ENCODE measurements around the gene EMILIN2.
"Not testable (repeated sequence)": the region's sequence is repeated elsewhere in the genome, so short reads cannot be mapped to it uniquely, and the experiment has no call there.

The EMILIN2 gene

DNA sequence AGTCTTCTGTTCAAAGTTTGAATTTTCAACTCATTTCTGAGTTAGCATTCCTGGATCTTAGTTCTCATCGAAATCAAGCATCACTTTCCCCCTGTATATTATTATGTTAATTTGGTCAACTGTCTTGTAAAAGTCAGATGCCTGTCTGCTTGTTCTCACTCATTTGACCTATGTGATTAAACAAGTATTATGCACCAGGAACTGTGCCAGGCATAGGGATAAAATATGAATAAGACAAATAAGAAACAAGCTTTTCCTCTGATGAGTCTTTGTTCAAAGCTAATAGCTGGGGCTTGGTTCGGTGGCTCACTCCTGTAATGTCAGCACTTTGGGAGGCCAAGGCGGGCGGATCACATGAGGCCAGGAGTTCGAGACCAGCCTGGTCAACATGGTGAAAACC lies 19.7 kb upstream of the EMILIN2 start:
- Histone ChIP-seq H3K27ac (ENCODE audit: extremely low read depth, low read depth, low read length) (no peak overlapping the region), H3K4me1 (ENCODE audit: control insufficient read depth, insufficient read depth, low read length) (no peaks in the 10 kb centered on the region), H3K4me3 (ENCODE audit: low read depth, low read length) (no peak overlapping the region), H3K9me3 (ENCODE audit: control insufficient read depth, insufficient read depth, low read depth, low read length) (no peaks in the 10 kb centered on the region), H3K36me3 (ENCODE audit: control insufficient read depth in 2 of 2, insufficient read depth in 1 of 2, low read length in 2 of 2) (no peaks in the 10 kb centered on the region)
- POLR2A ChIA-PET: no interaction called here
- CTCF ChIA-PET: interaction anchor here (0.5 kb wide), 1 partner anchor 353 kb away, joined by 4 read pairs; no protein-coding TSS in a partner anchor
- TF ChIP-seq ZNF366 (tag by site-specific recombination; conservative IDR thresholded peaks at IDR 0.05) (no peak), ZNF629 (tag by site-specific recombination; IDR thresholded peaks at IDR 0.05) (no peak), ZNF837 (tag by site-specific recombination; IDR thresholded peaks at IDR 0.05) (no peak), TCF7L2 (IDR thresholded peaks at IDR 0.05; ENCODE audit: borderline replicate concordance, low read depth, low read length) (no peak), ZNF621 (tag by site-specific recombination; IDR thresholded peaks at IDR 0.05) (no peak), ZNF777 (tag by site-specific recombination; IDR thresholded peaks at IDR 0.05; ENCODE audit: borderline replicate concordance) (no peak), ZNF169 (tag by site-specific recombination; IDR thresholded peaks at IDR 0.05) (no peak)
- TF ChIP-seq, protein P1, sequence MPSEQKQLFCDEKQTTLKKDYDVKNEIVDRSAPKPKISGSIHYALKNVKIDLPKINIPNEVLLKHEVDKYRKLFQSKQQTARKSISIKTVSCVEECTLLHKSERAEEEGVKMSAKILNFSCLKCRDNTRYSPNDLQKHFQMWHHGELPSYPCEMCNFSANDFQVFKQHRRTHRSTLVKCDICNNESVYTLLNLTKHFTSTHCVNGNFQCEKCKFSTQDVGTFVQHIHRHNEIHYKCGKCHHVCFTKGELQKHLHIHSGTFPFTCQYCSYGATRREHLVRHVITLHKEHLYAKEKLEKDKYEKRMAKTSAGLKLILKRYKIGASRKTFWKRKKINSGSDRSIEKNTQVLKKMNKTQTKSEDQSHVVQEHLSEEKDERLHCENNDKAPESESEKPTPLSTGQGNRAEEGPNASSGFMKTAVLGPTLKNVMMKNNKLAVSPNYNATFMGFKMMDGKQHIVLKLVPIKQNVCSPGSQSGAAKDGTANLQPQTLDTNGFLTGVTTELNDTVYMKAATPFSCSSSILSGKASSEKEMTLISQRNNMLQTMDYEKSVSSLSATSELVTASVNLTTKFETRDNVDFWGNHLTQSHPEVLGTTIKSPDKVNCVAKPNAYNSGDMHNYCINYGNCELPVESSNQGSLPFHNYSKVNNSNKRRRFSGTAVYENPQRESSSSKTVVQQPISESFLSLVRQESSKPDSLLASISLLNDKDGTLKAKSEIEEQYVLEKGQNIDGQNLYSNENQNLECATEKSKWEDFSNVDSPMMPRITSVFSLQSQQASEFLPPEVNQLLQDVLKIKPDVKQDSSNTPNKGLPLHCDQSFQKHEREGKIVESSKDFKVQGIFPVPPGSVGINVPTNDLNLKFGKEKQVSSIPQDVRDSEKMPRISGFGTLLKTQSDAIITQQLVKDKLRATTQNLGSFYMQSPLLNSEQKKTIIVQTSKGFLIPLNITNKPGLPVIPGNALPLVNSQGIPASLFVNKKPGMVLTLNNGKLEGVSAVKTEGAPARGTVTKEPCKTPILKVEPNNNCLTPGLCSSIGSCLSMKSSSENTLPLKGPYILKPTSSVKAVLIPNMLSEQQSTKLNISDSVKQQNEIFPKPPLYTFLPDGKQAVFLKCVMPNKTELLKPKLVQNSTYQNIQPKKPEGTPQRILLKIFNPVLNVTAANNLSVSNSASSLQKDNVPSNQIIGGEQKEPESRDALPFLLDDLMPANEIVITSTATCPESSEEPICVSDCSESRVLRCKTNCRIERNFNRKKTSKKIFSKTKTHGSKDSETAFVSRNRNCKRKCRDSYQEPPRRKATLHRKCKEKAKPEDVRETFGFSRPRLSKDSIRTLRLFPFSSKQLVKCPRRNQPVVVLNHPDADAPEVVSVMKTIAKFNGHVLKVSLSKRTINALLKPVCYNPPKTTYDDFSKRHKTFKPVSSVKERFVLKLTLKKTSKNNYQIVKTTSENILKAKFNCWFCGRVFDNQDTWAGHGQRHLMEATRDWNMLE (tag by site-specific recombination; conservative IDR thresholded peaks at IDR 0.05; ENCODE audit: low read depth): no peak
- TF ChIP-seq, protein P2, sequence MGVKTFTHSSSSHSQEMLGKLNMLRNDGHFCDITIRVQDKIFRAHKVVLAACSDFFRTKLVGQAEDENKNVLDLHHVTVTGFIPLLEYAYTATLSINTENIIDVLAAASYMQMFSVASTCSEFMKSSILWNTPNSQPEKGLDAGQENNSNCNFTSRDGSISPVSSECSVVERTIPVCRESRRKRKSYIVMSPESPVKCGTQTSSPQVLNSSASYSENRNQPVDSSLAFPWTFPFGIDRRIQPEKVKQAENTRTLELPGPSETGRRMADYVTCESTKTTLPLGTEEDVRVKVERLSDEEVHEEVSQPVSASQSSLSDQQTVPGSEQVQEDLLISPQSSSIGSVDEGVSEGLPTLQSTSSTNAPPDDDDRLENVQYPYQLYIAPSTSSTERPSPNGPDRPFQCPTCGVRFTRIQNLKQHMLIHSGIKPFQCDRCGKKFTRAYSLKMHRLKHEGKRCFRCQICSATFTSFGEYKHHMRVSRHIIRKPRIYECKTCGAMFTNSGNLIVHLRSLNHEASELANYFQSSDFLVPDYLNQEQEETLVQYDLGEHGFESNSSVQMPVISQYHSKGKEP (tag by site-specific recombination; IDR thresholded peaks at IDR 0.05): no peak

DNA sequence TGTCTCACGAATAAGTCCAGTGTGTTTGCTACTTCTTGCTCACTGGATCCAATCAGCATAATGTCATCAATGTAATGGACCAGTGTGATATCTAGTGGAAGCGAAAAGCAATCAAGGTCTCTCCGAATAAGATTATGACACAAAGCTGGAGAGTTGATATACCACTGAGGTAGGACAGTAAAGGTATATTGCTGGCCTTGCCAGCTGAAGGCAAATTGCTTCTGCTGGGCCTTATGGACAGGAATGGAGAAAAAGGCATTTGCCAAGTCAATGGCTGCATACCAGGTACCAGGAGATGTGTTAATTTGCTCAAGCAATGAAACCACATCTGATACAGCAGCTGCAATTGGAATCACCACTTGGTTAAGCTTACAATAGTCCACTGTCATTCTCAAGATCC lies 10.7 kb upstream of the EMILIN2 start:
- POLR2A ChIA-PET; H3K4me1 ChIP-seq (ENCODE audit: control insufficient read depth, insufficient read depth, low read length); H3K9me3 ChIP-seq (ENCODE audit: control insufficient read depth, insufficient read depth, low read depth, low read length); H3K36me3 ChIP-seq (ENCODE audit: control insufficient read depth in 2 of 2, insufficient read depth in 1 of 2, low read length in 2 of 2); H3K4me3 ChIP-seq (ENCODE audit: low read depth, low read length); H3K27ac ChIP-seq (ENCODE audit: extremely low read depth, low read depth, low read length): not testable (repeated sequence)
- TF ChIP-seq ZNF157 (tag by site-specific recombination; IDR thresholded peaks at IDR 0.05): peak; percentile 92
- CTCF ChIA-PET: interaction anchor here (0.6 kb wide), 1 partner anchor 31 kb away, joined by 4 read pairs; no protein-coding TSS in a partner anchor

DNA sequence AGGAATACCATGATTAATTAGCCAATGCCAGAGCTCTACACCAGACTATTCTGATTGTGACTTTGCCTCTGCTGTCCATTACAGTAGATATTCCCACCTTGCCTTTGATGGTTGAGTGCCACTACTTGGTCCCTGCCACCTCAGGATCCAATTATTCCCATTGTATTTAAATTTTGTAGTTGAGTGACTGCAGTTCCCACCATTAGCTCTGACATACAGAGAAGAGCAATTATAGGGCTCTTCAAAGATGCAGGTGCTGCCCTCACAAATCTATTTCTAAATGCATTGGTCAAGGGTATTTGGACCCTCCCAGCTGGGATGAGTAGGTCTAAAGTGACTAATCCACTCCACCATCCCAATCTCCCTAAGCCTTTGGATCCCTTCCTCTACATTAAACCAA lies 9.5 kb upstream of the EMILIN2 start:
- H3K4me1 ChIP-seq (ENCODE audit: control insufficient read depth, insufficient read depth, low read length); H3K9me3 ChIP-seq (ENCODE audit: control insufficient read depth, insufficient read depth, low read depth, low read length); H3K27ac ChIP-seq (ENCODE audit: extremely low read depth, low read depth, low read length); CTCF ChIA-PET; H3K4me3 ChIP-seq (ENCODE audit: low read depth, low read length); H3K36me3 ChIP-seq (ENCODE audit: control insufficient read depth in 2 of 2, insufficient read depth in 1 of 2, low read length in 2 of 2); POLR2A ChIA-PET: not testable (repeated sequence)
- peak; percentile 91; the same call in 1 of the 2 replicates for TF ChIP-seq ZNF302 (tag by site-specific recombination; IDR thresholded peaks at IDR 0.05; ENCODE audit: low read depth)

DNA sequence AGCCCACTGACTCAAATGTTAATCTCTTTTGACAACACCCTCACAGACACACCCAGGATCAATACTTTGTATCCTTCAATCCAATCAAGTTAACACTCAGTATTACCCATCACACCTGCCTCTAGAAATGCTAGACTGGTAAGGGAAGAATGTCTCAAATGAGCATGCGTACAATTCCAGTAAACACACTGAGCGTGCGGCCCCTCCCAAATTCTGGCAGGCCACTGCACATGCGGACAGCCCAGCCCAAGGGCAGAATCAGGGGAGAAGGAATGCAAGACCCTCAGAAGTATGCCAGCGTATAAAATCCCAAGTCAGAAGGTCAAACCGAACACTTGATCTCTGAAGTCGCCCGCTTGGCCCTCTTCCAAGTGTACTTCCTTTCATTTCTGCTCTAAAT lies 7.6 kb upstream of the EMILIN2 start:
- Histone ChIP-seq H3K4me1 (ENCODE audit: control insufficient read depth, insufficient read depth, low read length) (no peaks in the 10 kb centered on the region), H3K27ac (ENCODE audit: extremely low read depth, low read depth, low read length) (no peak overlapping the region), H3K4me3 (ENCODE audit: low read depth, low read length) (no peak overlapping the region), H3K36me3 (ENCODE audit: control insufficient read depth in 2 of 2, insufficient read depth in 1 of 2, low read length in 2 of 2) (no peaks in the 10 kb centered on the region), H3K9me3 (ENCODE audit: control insufficient read depth, insufficient read depth, low read depth, low read length) (no peaks in the 10 kb centered on the region)
- POLR2A ChIA-PET: no interaction called here
- no peak for TF ChIP-seq ZNF785 (tag by site-specific recombination; IDR thresholded peaks at IDR 0.05)
- CTCF ChIA-PET: no interaction called here

Data from HEK293 (cell line).